ENCODE data around the gene CNTNAP5.

GRCh38 chr2:124920448-124920847, 895.4 kb downstream of the CNTNAP5 start:
- TF ChIP-seq CTCF (IDR thresholded peaks at IDR 0.05) (no peak), POLR2A (IDR thresholded peaks at IDR 0.05; ENCODE audit: low read depth) (no peak), POLR2AphosphoS5 (IDR thresholded peaks at IDR 0.05) (no peak)

All from esophagus muscularis mucosa (tissue), 3 donors.